ENCODE measurements around the gene APAF1. TPM values are rescaled to one million over a fixed set of nuclear protein-coding genes. Genes with fewer than 3 reads are reported as not detected.

APAF1 gene
- total RNA-seq, 2 donors from 2014 or later = 3.9 to 5.3 TPM

DNA sequence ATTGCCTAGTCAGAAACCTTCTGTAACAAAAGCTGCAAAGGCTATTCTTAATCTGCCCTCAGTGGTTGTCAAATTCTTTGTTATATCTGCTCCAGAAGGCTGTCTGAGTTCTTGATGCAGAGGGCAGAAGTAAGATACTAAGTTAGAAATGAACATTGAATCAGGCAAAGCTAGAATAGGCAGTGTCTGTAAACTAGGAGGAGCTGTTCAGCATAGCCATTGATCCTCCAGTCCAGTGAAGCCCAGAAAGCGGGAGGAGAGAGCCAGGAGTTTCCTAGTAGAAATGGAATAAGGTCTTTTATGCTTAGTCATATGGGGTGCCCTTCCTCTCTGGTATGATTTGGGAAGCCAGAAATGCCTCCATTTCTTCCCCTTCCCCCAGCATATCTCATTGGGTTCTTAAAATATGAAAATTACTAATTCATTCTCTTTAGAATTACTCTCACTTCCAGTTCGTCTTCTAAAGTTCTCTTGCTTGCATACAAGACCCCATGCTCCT, 76.2 kb downstream of the APAF1 start:
- H3K4me1 ChIP-seq = no peaks in the 10 kb centered on the region
- TF ChIP-seq, protein P1, sequence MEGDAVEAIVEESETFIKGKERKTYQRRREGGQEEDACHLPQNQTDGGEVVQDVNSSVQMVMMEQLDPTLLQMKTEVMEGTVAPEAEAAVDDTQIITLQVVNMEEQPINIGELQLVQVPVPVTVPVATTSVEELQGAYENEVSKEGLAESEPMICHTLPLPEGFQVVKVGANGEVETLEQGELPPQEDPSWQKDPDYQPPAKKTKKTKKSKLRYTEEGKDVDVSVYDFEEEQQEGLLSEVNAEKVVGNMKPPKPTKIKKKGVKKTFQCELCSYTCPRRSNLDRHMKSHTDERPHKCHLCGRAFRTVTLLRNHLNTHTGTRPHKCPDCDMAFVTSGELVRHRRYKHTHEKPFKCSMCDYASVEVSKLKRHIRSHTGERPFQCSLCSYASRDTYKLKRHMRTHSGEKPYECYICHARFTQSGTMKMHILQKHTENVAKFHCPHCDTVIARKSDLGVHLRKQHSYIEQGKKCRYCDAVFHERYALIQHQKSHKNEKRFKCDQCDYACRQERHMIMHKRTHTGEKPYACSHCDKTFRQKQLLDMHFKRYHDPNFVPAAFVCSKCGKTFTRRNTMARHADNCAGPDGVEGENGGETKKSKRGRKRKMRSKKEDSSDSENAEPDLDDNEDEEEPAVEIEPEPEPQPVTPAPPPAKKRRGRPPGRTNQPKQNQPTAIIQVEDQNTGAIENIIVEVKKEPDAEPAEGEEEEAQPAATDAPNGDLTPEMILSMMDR (IDR thresholded peaks at IDR 0.05) = no peak
- no peak overlapping the region for H3K27ac ChIP-seq
- peaks cover 14% of the 10 kb centered on the region for H3K36me3 ChIP-seq
- H3K4me3 ChIP-seq = no peak overlapping the region
- H3K27me3 ChIP-seq = no peaks in the 10 kb centered on the region
- H3K9me3 ChIP-seq = no peaks in the 10 kb centered on the region
- no peak for DNase-seq (ENCODE audit: low spot score)

DNA sequence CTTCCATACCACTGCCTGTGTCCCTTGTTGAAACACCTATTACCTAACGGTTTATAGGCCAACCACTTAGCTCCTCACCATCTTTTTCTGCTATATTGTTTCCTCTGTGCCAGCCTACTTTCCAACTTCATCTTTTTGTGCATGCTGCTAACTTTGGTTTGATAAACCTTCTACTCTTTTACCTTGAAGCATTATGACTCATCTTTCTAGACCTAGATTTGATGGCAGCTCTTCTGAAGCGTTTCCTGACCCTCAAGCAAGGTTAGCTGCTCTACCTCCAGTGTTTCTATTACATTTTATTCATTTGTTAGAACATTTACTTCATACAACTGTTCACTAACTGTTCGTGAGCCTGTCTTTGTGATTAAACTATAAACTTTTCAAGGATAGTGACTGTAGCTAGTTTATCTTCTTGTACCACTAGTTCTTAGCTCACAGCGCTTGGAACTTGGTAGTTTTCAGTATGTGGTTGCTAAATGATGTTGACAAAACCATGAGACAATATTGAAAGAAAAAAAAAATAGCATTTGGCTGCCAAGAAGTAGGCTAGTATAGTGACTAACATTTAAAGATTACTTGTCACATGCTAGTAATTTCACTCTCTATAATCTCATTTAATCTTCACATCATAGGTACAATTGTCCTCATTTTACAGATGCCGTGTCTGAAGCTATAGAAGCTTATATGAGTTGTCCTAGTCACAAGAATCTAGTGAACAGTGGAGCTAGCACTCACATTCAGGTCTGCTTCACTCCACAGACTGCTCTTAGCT, 79.5 kb downstream of the APAF1 start:
- H3K27me3 ChIP-seq = no peaks in the 10 kb centered on the region
- TF ChIP-seq, protein P1 (IDR thresholded peaks at IDR 0.05) = no peak
- H3K4me3 ChIP-seq = no peak overlapping the region
- no peak overlapping the region for H3K27ac ChIP-seq
- H3K36me3 ChIP-seq = peaks cover 14% of the 10 kb centered on the region
- DNase-seq (ENCODE audit: low spot score) = no peak
- H3K4me1 ChIP-seq = no peaks in the 10 kb centered on the region
- no peaks in the 10 kb centered on the region for H3K9me3 ChIP-seq

DNA sequence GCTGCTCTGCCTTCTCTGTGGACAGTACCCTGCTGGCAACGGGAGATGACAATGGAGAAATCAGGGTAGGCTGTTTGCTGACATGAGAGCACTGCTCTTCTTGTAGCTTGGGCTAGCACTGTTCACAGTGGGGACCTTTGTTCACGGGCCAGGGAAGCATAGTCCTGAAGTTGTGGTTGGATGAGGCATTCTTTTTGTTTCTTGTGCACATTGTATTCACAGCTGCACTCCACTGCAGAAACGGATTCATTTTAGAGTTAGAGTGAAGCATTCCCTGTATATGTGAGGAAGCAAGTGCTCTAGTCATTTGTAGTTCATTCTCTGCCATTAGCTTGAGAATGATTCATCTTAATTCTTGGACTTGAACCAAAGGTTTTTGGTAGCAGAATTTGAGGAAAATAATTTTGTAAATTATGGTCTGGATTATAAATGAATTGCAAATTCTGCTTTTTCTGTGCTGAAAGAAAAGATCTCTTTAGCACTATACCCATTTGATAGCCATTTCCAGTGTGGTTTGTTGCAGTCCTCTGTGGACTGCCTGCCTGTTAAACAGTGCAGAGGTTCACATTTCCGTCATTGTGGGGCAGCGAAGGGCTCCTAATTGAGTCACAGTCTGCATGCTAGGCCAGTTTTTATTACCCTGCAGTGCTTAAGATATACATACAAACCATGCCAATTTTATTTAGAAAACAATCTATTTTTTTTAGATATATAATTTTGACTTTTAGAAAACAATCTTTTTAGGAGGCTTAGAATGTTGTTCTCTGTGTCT, 80.6 kb downstream of the APAF1 start:
- no peaks in the 10 kb centered on the region for H3K4me1 ChIP-seq
- no peak overlapping the region for H3K27ac ChIP-seq
- TF ChIP-seq, protein P1 (IDR thresholded peaks at IDR 0.05) = peak; percentile 10 to 35
- H3K27me3 ChIP-seq = no peaks in the 10 kb centered on the region
- DNase-seq (ENCODE audit: low spot score) = no peak
- peaks cover 20% of the 10 kb centered on the region for H3K36me3 ChIP-seq
- no peaks in the 10 kb centered on the region for H3K9me3 ChIP-seq
- H3K4me3 ChIP-seq = no peak overlapping the region

DNA sequence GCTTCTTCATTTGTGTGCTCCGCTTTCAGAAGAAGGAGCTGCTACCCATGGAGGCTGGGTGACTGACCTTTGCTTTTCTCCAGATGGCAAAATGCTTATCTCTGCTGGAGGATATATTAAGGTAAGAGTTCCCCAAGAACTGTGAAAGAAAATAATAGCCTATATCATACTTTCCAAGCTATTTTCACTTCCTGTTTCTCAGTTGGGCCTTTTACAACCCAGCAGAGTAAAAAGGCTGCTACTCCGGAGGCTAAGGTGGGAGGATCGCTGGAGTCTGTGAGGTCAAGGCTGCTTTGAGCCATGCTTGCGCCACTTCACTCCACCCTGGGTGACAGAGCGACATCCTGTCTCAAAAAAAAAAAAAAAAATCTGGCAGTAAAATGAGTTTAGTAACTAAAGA, 82.1 kb downstream of the APAF1 start:
- Histone ChIP-seq H3K27me3 (no peaks in the 10 kb centered on the region), H3K9me3 (no peaks in the 10 kb centered on the region), H3K4me3 (no peak overlapping the region), H3K27ac (no peak overlapping the region), H3K36me3 (peaks cover 20% of the 10 kb centered on the region), H3K4me1 (no peaks in the 10 kb centered on the region)
- DNase-seq (ENCODE audit: low spot score) = no peak
- TF ChIP-seq, protein P1 (IDR thresholded peaks at IDR 0.05) = no peak

DNA sequence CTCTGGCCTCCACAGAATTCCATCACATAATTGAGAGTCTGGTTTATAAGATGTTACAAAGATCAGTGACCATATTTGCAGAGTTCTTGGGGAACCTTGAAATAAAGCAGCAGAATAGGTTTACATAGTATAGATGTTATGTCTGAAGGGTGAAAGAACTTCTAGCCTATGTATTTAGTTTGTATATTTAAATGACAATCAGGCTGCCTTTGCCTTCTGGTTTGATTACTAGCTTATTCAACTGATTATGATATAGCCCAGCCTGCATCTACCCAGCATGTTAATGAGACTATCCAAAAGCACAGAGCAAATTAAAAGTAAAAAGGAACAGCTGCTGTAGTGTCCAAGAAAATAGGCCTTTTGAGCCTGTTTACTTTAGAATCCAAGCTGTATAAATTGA, 85.3 kb downstream of the APAF1 start:
- TF ChIP-seq, protein P1 (IDR thresholded peaks at IDR 0.05) = no peak
- Histone ChIP-seq H3K36me3 (peaks cover 23% of the 10 kb centered on the region), H3K27ac (no peak overlapping the region), H3K4me3 (no peak overlapping the region), H3K27me3 (no peaks in the 10 kb centered on the region), H3K4me1 (no peaks in the 10 kb centered on the region), H3K9me3 (no peaks in the 10 kb centered on the region)
- no peak for DNase-seq (ENCODE audit: low spot score)
